GM08714 (cell line): ENCODE results near the gene FALEC.

Experiments used
- H3K4me3 ChIP-seq: fragments of 200-500 bp; sonication (Bioruptor generic); 2 replicates; pipeline ENCODE4 v1.5.1; 2014; ENCODE audit warnings: mild to moderate bottlenecking, low read length, inconsistent platforms
- ZNF274 ChIP-seq: IDR thresholded peaks from 2 replicates; pipeline ENCODE4 v1.6.1; 2012; ENCODE audit warnings: mild to moderate bottlenecking, low read depth, low read length

FALEC gene

DNA sequence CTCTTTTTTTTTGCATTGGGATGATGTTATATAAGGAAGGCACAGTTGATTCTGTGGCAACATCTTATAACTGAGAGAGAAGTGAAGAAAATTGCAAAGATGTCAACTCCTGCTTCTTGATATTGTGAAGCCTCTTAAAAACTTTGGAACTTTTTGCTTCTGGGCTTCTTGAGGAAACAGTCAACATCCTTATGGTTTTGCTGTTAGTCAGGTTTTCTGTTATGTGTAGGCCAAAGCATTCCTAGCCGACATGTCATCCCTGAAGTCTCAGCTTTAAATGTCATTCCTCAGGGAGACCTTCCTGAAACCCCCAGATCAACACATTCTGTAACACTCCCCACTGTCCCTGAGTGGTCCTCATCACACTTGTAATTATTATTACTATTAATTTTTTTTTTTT lies 12.6 kb downstream of the FALEC start:
- no peak for TF ChIP-seq ZNF274

DNA sequence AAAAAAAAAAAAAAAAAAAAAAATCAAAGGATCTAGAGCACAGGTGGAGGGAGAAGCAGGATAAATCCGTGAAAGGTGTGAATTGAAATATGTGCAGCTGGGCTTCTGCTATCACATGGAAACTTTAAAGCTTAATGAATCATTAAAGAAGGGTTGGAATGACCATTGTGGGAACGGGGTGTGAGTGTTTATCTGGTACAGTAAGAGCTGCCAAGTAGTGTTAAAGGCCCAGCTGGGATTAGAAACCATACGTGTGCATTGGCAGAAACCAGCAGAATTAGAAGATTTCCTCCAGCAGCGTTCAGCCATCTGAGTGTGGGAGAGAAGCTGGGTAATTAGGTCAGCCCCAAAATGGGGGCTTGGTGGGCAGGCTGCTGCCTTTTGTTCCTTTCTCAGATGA lies 13.5 kb downstream of the FALEC start:
- no peak overlapping the region for H3K4me3 ChIP-seq
- TF ChIP-seq ZNF274, result no peak

More for the DNA sequence above, 12.6 kb downstream of the FALEC start:
- H3K4me3 ChIP-seq, result no peak overlapping the region

DNA sequence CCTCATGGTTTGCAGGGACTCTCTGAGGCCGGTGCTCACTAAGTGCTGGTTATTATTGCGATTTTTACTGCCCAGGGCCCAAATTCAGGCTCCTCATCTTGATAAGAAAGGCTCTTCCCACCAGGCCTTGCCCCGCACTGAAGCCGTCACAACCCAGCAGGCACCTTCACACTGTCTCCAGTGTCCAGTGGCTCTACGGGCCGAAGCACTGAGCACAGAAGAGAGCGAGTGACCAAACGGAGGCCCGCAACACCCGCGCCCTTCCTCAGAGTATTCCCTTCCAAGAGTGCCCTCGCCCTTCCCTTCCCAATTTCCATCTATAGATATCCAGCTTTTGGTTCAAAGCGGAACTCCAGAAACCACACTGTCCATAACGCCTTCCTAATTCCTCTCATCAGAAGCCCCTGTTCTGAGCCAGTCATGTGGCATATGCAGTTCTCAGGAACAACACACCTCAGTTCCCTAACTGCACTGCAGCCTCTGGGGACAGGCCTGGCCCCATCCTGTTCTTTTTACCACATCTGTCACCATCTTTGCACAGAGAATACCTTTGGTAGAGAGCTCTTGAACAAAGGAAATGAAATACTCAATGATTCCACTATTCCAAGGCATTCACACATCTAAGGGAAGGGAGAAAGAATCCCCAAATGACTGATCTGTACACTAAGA lies 15.1 kb downstream of the FALEC start:
- no peak for TF ChIP-seq ZNF274
- H3K4me3 ChIP-seq, result no peak overlapping the region

- no peak for TF ChIP-seq ZNF274
- no peak overlapping the region for H3K4me3 ChIP-seq
Observed at GRCh38 chr1:150532860-150533259, 17.3 kb downstream of the FALEC start.

GRCh38 chr1:150534002-150534401 lies 18.4 kb downstream of the FALEC start:
- no peak for TF ChIP-seq ZNF274
- H3K4me3 ChIP-seq, result no peak overlapping the region

DNA sequence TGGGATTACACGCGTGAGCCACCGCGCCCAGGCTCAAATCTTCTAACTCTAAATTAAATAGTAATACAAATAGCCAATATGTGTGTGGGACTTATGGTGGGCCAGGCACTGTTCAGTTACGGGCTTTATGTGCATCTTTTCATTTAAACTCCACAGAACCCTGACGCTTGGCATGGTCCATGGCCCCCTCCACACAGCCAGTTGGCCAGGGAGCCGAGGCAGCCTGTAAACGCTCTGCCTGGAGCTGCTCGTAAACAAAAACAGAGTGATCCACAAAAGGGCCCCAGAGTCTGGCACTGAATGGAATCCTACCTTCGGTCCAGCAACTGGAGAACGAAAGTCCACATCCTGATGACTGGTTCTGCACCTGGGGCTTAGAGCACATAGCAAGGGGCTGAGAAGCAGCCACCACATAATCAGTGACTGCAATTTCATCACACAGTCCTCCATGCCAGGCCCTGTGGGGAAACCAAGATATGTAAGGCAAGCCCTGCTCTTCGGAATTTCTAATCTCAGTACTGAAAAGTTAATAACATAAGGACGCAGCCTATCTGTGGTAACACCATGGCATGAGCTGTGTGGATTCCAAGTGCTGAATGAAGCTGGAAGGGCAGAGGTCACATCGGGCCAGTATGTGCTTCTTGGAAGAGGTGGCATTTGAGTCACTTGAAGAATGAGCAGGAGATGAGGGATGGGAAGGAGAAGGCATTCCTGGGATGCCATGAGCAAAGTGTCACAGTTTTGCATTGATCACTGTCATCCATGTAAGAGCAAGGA lies 20.1 kb downstream of the FALEC start:
- no peak for TF ChIP-seq ZNF274
- H3K4me3 ChIP-seq, result no peak overlapping the region

GRCh38 chr1:150536836-150537731 lies 21.5 kb downstream of the FALEC start:
- H3K4me3 ChIP-seq, result no peak overlapping the region
- no peak for TF ChIP-seq ZNF274

- no peak overlapping the region for H3K4me3 ChIP-seq
- TF ChIP-seq ZNF274, result no peak
Observed at GRCh38 chr1:150537732-150538684, 22.5 kb downstream of the FALEC start.

DNA sequence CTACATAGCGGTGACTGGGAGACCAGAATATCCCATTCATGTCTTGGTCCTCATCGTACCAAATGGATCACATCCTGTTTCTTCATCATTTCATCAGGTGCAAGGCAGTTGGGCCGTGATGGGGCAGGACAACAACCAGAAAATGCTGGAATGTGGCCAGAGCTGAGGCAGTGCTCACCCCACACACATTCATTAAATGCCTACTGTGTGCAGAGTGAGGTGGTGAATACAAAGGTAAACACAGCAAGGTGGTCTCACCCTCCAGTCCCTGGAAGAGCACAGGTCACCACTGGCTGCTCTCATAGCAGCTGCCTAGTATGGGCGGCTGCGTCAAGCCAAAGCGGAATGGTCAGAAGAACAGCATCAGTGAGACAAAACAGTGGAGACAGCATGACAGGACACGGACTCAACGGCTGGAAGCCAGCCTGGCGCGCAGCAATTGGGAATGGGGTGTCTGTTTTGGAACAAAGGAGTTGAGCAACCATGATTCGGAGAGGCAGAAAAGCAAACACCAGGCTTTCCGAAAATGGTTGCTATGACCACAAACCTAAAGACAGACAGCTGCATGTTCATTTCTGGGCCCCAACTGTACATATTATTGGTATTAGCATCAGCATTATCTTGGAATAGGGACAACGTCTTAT lies 28.1 kb downstream of the FALEC start:
- TF ChIP-seq ZNF274, result no peak
- H3K4me3 ChIP-seq, result no peak overlapping the region

GRCh38 chr1:150544204-150544603 lies 28.7 kb downstream of the FALEC start:
- no peak for TF ChIP-seq ZNF274
- no peak overlapping the region for H3K4me3 ChIP-seq

GRCh38 chr1:150545486-150546032 lies 30.0 kb downstream of the FALEC start:
- H3K4me3 ChIP-seq, result no peak overlapping the region
- TF ChIP-seq ZNF274, result no peak

- no peak for TF ChIP-seq ZNF274
Observed at GRCh38 chr1:150546294-150546937, 30.9 kb downstream of the FALEC start.

DNA sequence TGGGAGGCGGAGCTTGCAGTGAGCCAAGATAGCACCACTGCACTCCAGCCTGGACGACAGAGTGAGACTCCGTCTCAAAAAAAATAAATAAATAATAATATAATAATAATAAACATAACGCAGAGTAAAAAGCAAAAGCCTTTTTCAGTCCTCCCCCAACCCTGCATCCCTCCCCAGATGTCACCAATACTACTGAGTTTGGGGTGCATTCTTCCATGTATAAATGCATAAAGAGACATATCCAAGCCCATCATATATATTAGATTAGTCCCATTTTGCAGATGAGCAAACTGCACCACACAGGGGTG lies 32.7 kb downstream of the FALEC start:
- TF ChIP-seq ZNF274, result no peak

More at GRCh38 chr1:150546294-150546937, 30.9 kb downstream of the FALEC start:
- no peak overlapping the region for H3K4me3 ChIP-seq

More for the DNA sequence above, 32.7 kb downstream of the FALEC start:
- H3K4me3 ChIP-seq, result peak overlapping the region; percentile 53; the same call in 1 of the 2 replicates
